ENCODE data around the gene TP53I3.

- TF ChIP-seq CTCF (IDR thresholded peaks at IDR 0.05) (no peak), POLR2A (IDR thresholded peaks at IDR 0.05) (no peak), POLR2AphosphoS5 (IDR thresholded peaks at IDR 0.05) (no peak), EP300 (IDR thresholded peaks at IDR 0.05; ENCODE audit: low read depth) (no peak)
Observed at GRCh38 chr2:24115057-24115456, 30.4 kb upstream of the TP53I3 start.
